ENCODE measurements around the gene IGLL5. TPM values are rescaled to one million over a fixed set of nuclear protein-coding genes. Genes with fewer than 3 reads are reported as not detected.

IGLL5 gene
- total RNA-seq, 1 donor from 2014 or later = not detected

GRCh38 chr22:22871536-22872278 lies 15.9 kb upstream of the IGLL5 start:
- Mint-ChIP-seq H3K4me1 (ENCODE audit: unreplicated experiment) (no peaks in the 10 kb centered on the region), H3K4me3 (no peak overlapping the region), H3K9me3 (no peaks in the 10 kb centered on the region), H3K36me3 (no peaks in the 10 kb centered on the region), H3K27me3 (peaks cover 46% of the 10 kb centered on the region), H3K27ac (no peak overlapping the region)
- peak; percentile 34 for DNase-seq (ENCODE audit: extremely low spot score, unreplicated experiment)
- no peak for TF ChIP-seq CTCF (conservative IDR thresholded peaks at IDR 0.05)

- no peaks in the 10 kb centered on the region for H3K9me3 Mint-ChIP-seq
- no peak for TF ChIP-seq CTCF (conservative IDR thresholded peaks at IDR 0.05)
- no peaks in the 10 kb centered on the region for H3K36me3 Mint-ChIP-seq
- H3K4me1 Mint-ChIP-seq (ENCODE audit: unreplicated experiment) = no peaks in the 10 kb centered on the region
- H3K27ac Mint-ChIP-seq = no peak overlapping the region
- peaks cover 38% of the 10 kb centered on the region for H3K27me3 Mint-ChIP-seq
- peak; percentile 25 for DNase-seq (ENCODE audit: extremely low spot score, unreplicated experiment)
- H3K4me3 Mint-ChIP-seq = no peak overlapping the region
Observed at GRCh38 chr22:22872722-22873708, 14.6 kb upstream of the IGLL5 start.

- no peak overlapping the region for H3K27ac Mint-ChIP-seq
- DNase-seq (ENCODE audit: extremely low spot score, unreplicated experiment) = peak; percentile 74
- TF ChIP-seq CTCF (conservative IDR thresholded peaks at IDR 0.05) = peak; percentile 86
- H3K36me3 Mint-ChIP-seq = no peaks in the 10 kb centered on the region
- peaks cover 29% of the 10 kb centered on the region for H3K27me3 Mint-ChIP-seq
- no peaks in the 10 kb centered on the region for H3K9me3 Mint-ChIP-seq
- H3K4me3 Mint-ChIP-seq = no peak overlapping the region
- no peaks in the 10 kb centered on the region for H3K4me1 Mint-ChIP-seq (ENCODE audit: unreplicated experiment)
Observed at GRCh38 chr22:22877523-22878210, 9.9 kb upstream of the IGLL5 start.

- TF ChIP-seq CTCF (conservative IDR thresholded peaks at IDR 0.05) = no peak
- H3K27me3 Mint-ChIP-seq = peaks cover 29% of the 10 kb centered on the region
- H3K4me1 Mint-ChIP-seq (ENCODE audit: unreplicated experiment) = no peaks in the 10 kb centered on the region
Observed at GRCh38 chr22:22878211-22878570, 9.4 kb upstream of the IGLL5 start.

GRCh38 chr22:22878801-22879674 lies 8.6 kb upstream of the IGLL5 start:
- Mint-ChIP-seq H3K27me3 (peaks cover 26% of the 10 kb centered on the region), H3K27ac (no peak overlapping the region), H3K4me3 (no peak overlapping the region), H3K4me1 (ENCODE audit: unreplicated experiment) (no peaks in the 10 kb centered on the region), H3K9me3 (no peaks in the 10 kb centered on the region), H3K36me3 (no peaks in the 10 kb centered on the region)
- peak; percentile 50 for DNase-seq (ENCODE audit: extremely low spot score, unreplicated experiment)
- no peak for TF ChIP-seq CTCF (conservative IDR thresholded peaks at IDR 0.05)

More at GRCh38 chr22:22878211-22878570, 9.4 kb upstream of the IGLL5 start:
- DNase-seq (ENCODE audit: extremely low spot score, unreplicated experiment) = no peak
- Mint-ChIP-seq H3K4me3 (no peak overlapping the region), H3K9me3 (no peaks in the 10 kb centered on the region), H3K36me3 (no peaks in the 10 kb centered on the region), H3K27ac (no peak overlapping the region)

All from type B pancreatic cell (in vitro differentiated cells).